Progenitor cell of endocrine pancreas (in vitro differentiated cells): ENCODE measurements around the gene CHRNA4. TPM values are rescaled to one million over a fixed set of nuclear protein-coding genes. Genes with fewer than 3 reads are reported as not detected.

Experiments used
- DNase-seq: peaks from one replicate; pipeline ENCODE4 v3.0.0; 2021; ENCODE audit warnings: low spot score; ENCODE audit not compliant: unreplicated experiment
- H3K27ac Mint-ChIP-seq: 2 replicates; pipeline ENCODE4 v1.8.0; 2021; ENCODE audit warnings: mild to moderate bottlenecking, moderate library complexity, mixed read lengths
- H3K27me3 Mint-ChIP-seq: 2 replicates; pipeline ENCODE4 v1.8.0; 2021; ENCODE audit warnings: mixed read lengths
- H3K36me3 Mint-ChIP-seq: 2 replicates; pipeline ENCODE4 v1.8.0; 2022; ENCODE audit warnings: mixed read lengths; ENCODE audit not compliant: insufficient read depth
- H3K4me1 Mint-ChIP-seq: 2 replicates; pipeline ENCODE4 v1.8.0; 2021; ENCODE audit warnings: low read depth, mixed read lengths
- H3K4me3 Mint-ChIP-seq: 2 replicates; pipeline ENCODE4 v1.8.0; 2021; ENCODE audit warnings: low read depth, mild to moderate bottlenecking, moderate library complexity, mixed read lengths
- H3K9me3 Mint-ChIP-seq: 2 replicates; pipeline ENCODE4 v1.8.0; 2021; ENCODE audit warnings: low read depth, mixed read lengths
- total RNA-seq: library from RNA; stranded (reverse); gene quantifications from 2 replicates; pipeline ENCODE4 v1.2.1, GENCODE V29; 2021
- TF ChIP-seq, protein P1 (sequence below): fragments of 200-600 bp; sonication (generic); IDR thresholded peaks from one replicate; pipeline ENCODE4 v1.5.0; 2021; ENCODE audit warnings: antibody characterized with exemption, mild to moderate bottlenecking; ENCODE audit not compliant: unreplicated experiment

Gene CHRNA4
- total RNA-seq, 1 donor from 2014 or later: 0.43 TPM

DNA sequence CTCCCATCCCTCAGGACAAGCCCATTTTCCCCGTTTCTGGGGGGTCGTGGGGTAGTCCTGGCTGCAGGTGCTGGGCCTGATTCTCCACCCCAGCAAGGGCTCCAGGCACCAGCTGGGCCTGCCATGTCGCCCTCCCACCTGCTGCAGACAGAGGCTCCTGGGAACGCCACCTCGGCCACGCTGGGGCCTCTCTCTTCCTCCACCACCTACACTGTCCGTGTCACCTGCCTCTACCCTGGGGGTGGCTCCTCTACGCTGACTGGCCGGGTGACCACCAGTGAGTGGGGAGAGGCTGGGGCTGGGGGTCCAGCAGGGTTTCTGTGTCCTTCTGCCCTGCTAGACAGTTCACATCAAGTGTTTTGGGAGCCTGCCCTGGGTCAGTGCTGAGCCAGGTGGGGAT, 48.9 kb downstream of the CHRNA4 start:
- Mint-ChIP-seq H3K9me3 (no peaks in the 10 kb centered on the region), H3K36me3 (no peaks in the 10 kb centered on the region), H3K4me1 (no peaks in the 10 kb centered on the region), H3K27me3 (no peaks in the 10 kb centered on the region), H3K4me3 (no peak overlapping the region), H3K27ac (no peak overlapping the region)
- DNase-seq: no peak
- TF ChIP-seq, protein P1, sequence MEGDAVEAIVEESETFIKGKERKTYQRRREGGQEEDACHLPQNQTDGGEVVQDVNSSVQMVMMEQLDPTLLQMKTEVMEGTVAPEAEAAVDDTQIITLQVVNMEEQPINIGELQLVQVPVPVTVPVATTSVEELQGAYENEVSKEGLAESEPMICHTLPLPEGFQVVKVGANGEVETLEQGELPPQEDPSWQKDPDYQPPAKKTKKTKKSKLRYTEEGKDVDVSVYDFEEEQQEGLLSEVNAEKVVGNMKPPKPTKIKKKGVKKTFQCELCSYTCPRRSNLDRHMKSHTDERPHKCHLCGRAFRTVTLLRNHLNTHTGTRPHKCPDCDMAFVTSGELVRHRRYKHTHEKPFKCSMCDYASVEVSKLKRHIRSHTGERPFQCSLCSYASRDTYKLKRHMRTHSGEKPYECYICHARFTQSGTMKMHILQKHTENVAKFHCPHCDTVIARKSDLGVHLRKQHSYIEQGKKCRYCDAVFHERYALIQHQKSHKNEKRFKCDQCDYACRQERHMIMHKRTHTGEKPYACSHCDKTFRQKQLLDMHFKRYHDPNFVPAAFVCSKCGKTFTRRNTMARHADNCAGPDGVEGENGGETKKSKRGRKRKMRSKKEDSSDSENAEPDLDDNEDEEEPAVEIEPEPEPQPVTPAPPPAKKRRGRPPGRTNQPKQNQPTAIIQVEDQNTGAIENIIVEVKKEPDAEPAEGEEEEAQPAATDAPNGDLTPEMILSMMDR: no peak

GRCh38 chr20:63311833-63312243, 49.3 kb downstream of the CHRNA4 start:
- Mint-ChIP-seq H3K27ac (no peak overlapping the region), H3K4me3 (no peak overlapping the region), H3K9me3 (no peaks in the 10 kb centered on the region), H3K4me1 (no peaks in the 10 kb centered on the region), H3K36me3 (no peaks in the 10 kb centered on the region), H3K27me3 (no peaks in the 10 kb centered on the region)
- DNase-seq: no peak
- TF ChIP-seq, protein P1: no peak

GRCh38 chr20:63311186-63311832, 49.8 kb downstream of the CHRNA4 start:
- Mint-ChIP-seq H3K9me3 (no peaks in the 10 kb centered on the region), H3K4me1 (no peaks in the 10 kb centered on the region)
- TF ChIP-seq, protein P1: no peak

DNA sequence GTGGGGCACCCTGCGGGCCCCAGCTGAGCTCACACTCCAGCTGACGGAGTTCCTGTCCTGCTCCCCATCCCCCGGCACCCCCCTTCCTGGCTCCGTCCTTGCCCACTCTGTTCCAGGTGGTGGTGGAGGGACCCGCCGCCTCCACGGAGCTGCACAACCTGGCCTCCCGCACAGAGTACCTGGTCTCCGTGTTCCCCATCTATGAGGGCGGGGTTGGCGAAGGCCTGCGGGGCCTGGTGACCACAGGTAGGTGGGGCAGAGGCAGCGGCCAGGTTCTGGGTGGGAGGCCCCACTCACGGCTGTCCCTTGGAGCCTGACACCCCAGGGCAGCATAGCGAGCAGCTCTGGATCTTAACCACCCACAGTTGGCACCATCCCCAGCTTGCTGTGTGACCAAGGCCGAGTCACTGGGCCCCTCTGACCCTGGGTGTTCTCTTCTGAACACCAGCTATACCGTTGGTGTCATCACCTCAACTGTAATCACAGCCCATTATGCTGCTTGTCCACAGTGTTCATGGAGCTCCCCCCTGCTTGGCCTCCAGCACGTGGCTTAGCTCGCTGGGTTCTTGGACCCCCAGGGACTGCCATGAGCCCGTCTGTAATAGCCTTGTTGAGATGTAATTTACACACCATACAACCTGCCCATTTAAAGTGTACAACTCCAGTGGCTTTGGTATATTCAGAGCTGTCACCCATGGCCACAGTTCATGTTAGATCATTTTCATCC, 50.7 kb downstream of the CHRNA4 start:
- no peak for DNase-seq
- no peaks in the 10 kb centered on the region for H3K27me3 Mint-ChIP-seq
- no peaks in the 10 kb centered on the region for H3K4me1 Mint-ChIP-seq
- no peak overlapping the region for H3K27ac Mint-ChIP-seq
- TF ChIP-seq, protein P1: no peak
- no peaks in the 10 kb centered on the region for H3K36me3 Mint-ChIP-seq
- H3K9me3 Mint-ChIP-seq: no peaks in the 10 kb centered on the region
- no peak overlapping the region for H3K4me3 Mint-ChIP-seq

More at GRCh38 chr20:63311186-63311832, 49.8 kb downstream of the CHRNA4 start:
- Mint-ChIP-seq H3K27me3 (no peaks in the 10 kb centered on the region), H3K36me3 (no peaks in the 10 kb centered on the region), H3K4me3 (no peak overlapping the region), H3K27ac (no peak overlapping the region)
- no peak for DNase-seq

- peak; percentile 50 for DNase-seq
- TF ChIP-seq, protein P1: peak; percentile 91
- H3K4me1 Mint-ChIP-seq: no peaks in the 10 kb centered on the region
- H3K36me3 Mint-ChIP-seq: no peaks in the 10 kb centered on the region
- no peaks in the 10 kb centered on the region for H3K9me3 Mint-ChIP-seq
- no peak overlapping the region for H3K4me3 Mint-ChIP-seq
- H3K27me3 Mint-ChIP-seq: peaks cover 9% of the 10 kb centered on the region
- H3K27ac Mint-ChIP-seq: no peak overlapping the region
These were observed 51.7 kb downstream of the CHRNA4 start for GRCh38 chr20:63309261-63310071.
